ENCODE results near the gene EHD4.

Gene EHD4

DNA sequence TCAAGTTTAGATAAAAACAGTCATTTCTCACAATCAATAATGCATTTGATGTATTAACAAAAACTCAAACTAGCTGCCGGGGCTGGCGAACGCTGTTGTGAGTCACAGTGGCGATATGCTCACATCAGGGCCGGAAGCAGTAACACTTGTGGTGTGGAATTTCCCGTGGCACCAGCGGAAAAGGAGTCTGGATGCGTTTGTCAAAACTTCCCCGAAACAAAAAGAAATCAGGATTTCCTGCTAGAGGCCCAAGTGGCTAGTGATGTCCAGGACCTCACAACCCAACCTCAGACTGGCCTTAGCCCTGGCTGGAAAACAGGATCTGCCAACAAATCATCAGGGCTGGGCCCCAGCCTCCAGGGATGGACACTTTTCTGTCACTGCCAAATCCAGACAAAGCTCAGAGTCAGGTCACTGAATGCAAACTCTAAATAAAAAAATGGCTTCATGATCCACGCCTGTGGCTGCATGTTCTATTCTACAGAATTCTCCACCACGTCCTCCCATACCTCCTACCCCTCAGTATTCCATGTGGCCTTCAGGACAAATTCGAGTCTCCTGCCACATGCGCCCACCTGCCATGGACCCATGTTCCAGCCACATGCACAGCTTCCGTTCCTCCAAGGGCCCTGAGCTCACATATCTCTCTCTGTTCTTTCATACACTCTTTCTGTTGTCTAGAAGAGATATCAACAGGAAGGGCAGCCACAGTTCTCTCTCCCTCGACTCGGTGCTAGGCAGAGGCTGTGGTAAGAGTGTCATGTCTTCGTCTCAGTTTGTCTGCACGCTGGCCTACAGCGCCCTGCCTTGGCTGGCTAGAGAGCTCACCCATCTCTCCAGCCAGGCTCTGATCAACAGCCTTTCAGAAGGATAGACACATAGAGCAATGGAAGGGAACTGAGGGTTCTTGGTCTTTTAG lies 35.4 kb downstream of the EHD4 start:
- Histone ChIP-seq H3K9me2 (replicated peaks; ENCODE audit: low read depth, low read length) (no peaks in the 10 kb centered on the region), H3K27me3 (ENCODE audit: insufficient read depth, low read length, poor library complexity, severe bottlenecking) (no peaks in the 10 kb centered on the region), H4K20me1 (ENCODE audit: insufficient read depth, low read length, poor library complexity, severe bottlenecking) (no peaks in the 10 kb centered on the region), H3K9ac (ENCODE audit: low read depth, low read length, poor library complexity, severe bottlenecking) (no peak overlapping the region), H3K4me2 (ENCODE audit: low read depth, low read length, poor library complexity, severe bottlenecking) (no peak overlapping the region), H2AFZ (ENCODE audit: low read length) (no peak overlapping the region), H3K9me3 (ENCODE audit: insufficient read depth, low read depth, low read length) (no peaks in the 10 kb centered on the region), H3F3A (ENCODE audit: low read depth) (no peaks in the 10 kb centered on the region), H3K4me3 (ENCODE audit: low read length, poor library complexity, severe bottlenecking) (no peak overlapping the region), H3K4me1 (ENCODE audit: insufficient read depth, low read length, poor library complexity, severe bottlenecking) (peaks cover 12% of the 10 kb centered on the region), H3K79me2 (ENCODE audit: insufficient read depth, low read length) (no peaks in the 10 kb centered on the region), H3K36me3 (ENCODE audit: insufficient read depth, low read length) (no peaks in the 10 kb centered on the region; the same call in 1 of the 2 replicates)
- no peak for TF ChIP-seq EZH2phosphoT487 (IDR thresholded peaks at IDR 0.05; ENCODE audit: borderline replicate concordance)
- TF ChIP-seq, protein P1, sequence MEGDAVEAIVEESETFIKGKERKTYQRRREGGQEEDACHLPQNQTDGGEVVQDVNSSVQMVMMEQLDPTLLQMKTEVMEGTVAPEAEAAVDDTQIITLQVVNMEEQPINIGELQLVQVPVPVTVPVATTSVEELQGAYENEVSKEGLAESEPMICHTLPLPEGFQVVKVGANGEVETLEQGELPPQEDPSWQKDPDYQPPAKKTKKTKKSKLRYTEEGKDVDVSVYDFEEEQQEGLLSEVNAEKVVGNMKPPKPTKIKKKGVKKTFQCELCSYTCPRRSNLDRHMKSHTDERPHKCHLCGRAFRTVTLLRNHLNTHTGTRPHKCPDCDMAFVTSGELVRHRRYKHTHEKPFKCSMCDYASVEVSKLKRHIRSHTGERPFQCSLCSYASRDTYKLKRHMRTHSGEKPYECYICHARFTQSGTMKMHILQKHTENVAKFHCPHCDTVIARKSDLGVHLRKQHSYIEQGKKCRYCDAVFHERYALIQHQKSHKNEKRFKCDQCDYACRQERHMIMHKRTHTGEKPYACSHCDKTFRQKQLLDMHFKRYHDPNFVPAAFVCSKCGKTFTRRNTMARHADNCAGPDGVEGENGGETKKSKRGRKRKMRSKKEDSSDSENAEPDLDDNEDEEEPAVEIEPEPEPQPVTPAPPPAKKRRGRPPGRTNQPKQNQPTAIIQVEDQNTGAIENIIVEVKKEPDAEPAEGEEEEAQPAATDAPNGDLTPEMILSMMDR (conservative IDR thresholded peaks at IDR 0.05; ENCODE audit: low read length), result peak; percentile 22; the same call in 1 of the 2 replicates

- TF ChIP-seq, protein P1 (conservative IDR thresholded peaks at IDR 0.05; ENCODE audit: low read length), result no peak
- TF ChIP-seq EZH2phosphoT487 (IDR thresholded peaks at IDR 0.05; ENCODE audit: borderline replicate concordance), result no peak
- H3K79me2 ChIP-seq (ENCODE audit: insufficient read depth, low read length), result no peaks in the 10 kb centered on the region
- peaks cover 12% of the 10 kb centered on the region for H3K4me1 ChIP-seq (ENCODE audit: insufficient read depth, low read length, poor library complexity, severe bottlenecking)
- no peak overlapping the region for H3K4me3 ChIP-seq (ENCODE audit: low read length, poor library complexity, severe bottlenecking)
- no peaks in the 10 kb centered on the region for H3K27me3 ChIP-seq (ENCODE audit: insufficient read depth, low read length, poor library complexity, severe bottlenecking)
- H3K9me3 ChIP-seq (ENCODE audit: insufficient read depth, low read depth, low read length), result no peaks in the 10 kb centered on the region
- H3K9ac ChIP-seq (ENCODE audit: low read depth, low read length, poor library complexity, severe bottlenecking), result no peak overlapping the region
- no peaks in the 10 kb centered on the region; the same call in 1 of the 2 replicates for H3K36me3 ChIP-seq (ENCODE audit: insufficient read depth, low read length)
- H3K9me2 ChIP-seq (replicated peaks; ENCODE audit: low read depth, low read length), result no peaks in the 10 kb centered on the region
- no peaks in the 10 kb centered on the region for H3F3A ChIP-seq (ENCODE audit: low read depth)
- H4K20me1 ChIP-seq (ENCODE audit: insufficient read depth, low read length, poor library complexity, severe bottlenecking), result no peaks in the 10 kb centered on the region
- H2AFZ ChIP-seq (ENCODE audit: low read length), result no peak overlapping the region
- H3K4me2 ChIP-seq (ENCODE audit: low read depth, low read length, poor library complexity, severe bottlenecking), result no peak overlapping the region
Observed at GRCh38 chr15:41936155-41936554, 36.2 kb downstream of the EHD4 start.

DNA sequence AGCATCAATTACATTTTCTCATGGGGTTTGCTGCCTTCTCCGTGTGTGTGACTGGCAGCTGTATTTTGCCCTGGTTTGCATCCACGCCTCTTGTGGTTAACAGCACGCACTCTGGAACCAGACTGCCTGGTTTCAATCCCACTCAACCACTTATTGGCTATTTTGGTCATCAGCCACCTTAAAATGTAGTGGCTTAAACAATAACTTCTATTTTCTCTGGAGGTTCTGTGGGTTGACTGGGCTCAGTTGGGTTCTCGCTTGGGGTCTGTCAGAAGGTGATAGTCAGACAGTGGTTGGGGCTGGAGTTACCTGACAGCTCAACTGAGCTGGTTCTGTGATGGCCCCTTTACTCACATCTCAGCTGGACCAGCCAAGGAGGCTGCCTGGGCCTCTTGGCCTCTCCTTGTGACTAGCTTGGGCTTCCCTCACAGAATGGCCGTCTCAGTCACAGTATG lies 36.8 kb downstream of the EHD4 start:
- no peaks in the 10 kb centered on the region for H3F3A ChIP-seq (ENCODE audit: low read depth)
- no peaks in the 10 kb centered on the region for H4K20me1 ChIP-seq (ENCODE audit: insufficient read depth, low read length, poor library complexity, severe bottlenecking)
- H3K27me3 ChIP-seq (ENCODE audit: insufficient read depth, low read length, poor library complexity, severe bottlenecking), result no peaks in the 10 kb centered on the region
- no peaks in the 10 kb centered on the region for H3K9me2 ChIP-seq (replicated peaks; ENCODE audit: low read depth, low read length)
- H3K9ac ChIP-seq (ENCODE audit: low read depth, low read length, poor library complexity, severe bottlenecking), result no peak overlapping the region
- H2AFZ ChIP-seq (ENCODE audit: low read length), result no peak overlapping the region
- no peaks in the 10 kb centered on the region; the same call in 1 of the 2 replicates for H3K36me3 ChIP-seq (ENCODE audit: insufficient read depth, low read length)
- no peaks in the 10 kb centered on the region for H3K79me2 ChIP-seq (ENCODE audit: insufficient read depth, low read length)
- no peak overlapping the region for H3K4me2 ChIP-seq (ENCODE audit: low read depth, low read length, poor library complexity, severe bottlenecking)
- TF ChIP-seq EZH2phosphoT487 (IDR thresholded peaks at IDR 0.05; ENCODE audit: borderline replicate concordance), result no peak
- TF ChIP-seq, protein P1 (conservative IDR thresholded peaks at IDR 0.05; ENCODE audit: low read length), result no peak
- peaks cover 12% of the 10 kb centered on the region for H3K4me1 ChIP-seq (ENCODE audit: insufficient read depth, low read length, poor library complexity, severe bottlenecking)
- no peak overlapping the region for H3K4me3 ChIP-seq (ENCODE audit: low read length, poor library complexity, severe bottlenecking)
- H3K9me3 ChIP-seq (ENCODE audit: insufficient read depth, low read depth, low read length), result no peaks in the 10 kb centered on the region

Measured in Loucy (cell line).